IPS DF 4.7 (cell line): ENCODE measurements around the gene ACKR1.

Source experiments
- DNase-seq: peaks from one replicate; pipeline ENCODE4 v3.0.0-alpha.2; 2013; ENCODE audit warnings: low spot score; ENCODE audit errors: extremely low read depth

Gene ACKR1

DNA sequence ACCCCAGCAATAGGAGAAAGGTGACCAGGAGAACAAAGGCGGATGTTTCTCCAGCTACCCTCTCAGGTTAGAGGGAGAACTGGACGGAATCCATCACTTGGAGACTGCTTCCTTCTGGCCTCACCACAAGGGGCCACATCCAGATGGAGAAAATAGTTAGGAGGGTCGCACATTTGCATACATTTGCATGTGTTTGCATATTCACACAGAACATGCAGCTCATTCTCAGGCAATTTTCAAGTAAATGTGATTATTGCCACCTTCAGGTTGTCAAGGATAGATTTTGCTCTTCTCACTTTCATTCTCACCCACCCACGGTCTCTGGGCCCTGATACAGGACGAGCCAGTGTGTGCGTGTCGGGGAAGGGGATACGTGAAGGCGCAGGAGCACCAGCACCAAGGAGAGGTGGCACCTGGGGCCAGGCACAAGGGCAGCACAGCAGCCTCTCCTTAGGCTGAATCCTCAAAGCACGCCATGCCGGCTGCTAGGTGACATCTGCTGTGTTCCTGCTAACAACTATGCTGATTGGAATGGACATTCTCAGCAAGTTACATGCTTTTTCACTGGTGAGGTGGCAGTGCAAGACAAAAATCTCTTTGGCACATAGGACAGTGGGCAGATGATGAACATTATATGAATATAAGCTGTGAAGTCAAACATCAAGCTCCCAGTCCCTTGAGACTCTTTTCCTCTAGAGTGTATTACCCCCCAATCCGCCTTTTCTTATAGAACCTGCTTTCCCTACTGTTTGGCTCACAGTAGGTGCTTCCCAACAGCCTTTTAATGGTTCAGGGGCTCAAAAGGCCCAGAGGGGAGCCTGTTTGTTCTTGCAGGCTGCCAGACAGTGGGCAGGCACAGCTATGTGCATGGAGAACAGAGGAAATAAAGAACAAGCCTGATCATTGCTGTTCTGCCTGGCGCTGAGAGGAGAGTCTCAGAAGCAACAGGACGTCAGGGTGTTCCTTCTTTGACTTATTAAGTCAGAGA lies 14.3 kb downstream of the ACKR1 start:
- DNase-seq: no peak

DNA sequence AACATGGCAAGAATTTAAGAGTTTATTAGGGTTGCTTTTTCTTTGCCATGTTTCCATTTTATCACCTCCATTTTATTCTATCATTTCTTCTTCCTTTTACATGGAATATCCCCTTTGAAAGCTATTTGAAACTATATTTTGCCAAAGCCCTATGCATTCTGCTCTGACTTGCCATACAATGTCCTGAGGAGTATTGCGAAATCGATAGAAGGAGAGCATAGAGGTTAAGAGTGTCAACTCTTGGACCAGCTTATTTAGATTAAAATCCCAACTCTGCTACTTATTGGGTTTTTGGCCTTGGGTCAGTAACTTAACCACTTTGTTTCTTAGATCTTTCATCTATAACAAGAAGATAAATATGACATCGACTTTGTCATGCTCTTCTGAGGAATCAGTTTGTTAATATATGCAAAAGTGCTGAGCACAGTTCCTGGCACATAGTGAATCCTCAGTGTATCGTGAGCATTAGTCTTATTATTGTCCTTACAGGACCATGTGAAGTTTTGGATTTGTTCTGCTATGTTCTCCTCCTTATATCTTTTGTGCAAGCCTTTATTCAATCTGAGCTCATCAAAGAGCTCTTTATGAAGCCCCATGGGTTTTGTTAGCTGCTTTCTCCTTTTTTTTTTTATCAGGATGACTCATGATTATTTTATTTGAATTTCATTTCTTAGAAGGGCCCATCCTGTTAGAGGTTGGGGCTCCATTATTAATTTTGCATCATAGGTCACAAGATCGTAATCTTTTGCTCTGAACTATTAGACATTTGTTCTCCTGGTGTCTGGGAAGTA lies 17.6 kb downstream of the ACKR1 start:
- no peak for DNase-seq

DNA sequence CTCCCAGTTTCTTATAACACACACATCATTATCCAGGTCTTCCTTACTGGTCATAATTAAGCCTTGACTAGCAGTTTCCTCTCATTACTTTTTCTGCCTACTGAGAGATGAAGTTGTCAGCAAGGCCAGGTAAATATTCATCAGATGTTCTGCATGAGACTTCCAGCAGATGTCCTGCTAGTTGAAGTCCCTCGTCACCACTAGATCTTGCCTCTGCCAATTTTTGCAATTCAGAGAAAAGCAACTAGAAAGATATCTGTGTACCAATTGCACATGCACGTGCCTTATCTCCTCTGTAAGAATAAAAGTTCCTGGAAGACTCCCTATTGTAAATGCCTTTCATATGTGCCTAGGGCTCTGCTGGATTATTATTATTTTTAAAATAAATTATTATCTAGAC lies 18.3 kb downstream of the ACKR1 start:
- no peak for DNase-seq

DNA sequence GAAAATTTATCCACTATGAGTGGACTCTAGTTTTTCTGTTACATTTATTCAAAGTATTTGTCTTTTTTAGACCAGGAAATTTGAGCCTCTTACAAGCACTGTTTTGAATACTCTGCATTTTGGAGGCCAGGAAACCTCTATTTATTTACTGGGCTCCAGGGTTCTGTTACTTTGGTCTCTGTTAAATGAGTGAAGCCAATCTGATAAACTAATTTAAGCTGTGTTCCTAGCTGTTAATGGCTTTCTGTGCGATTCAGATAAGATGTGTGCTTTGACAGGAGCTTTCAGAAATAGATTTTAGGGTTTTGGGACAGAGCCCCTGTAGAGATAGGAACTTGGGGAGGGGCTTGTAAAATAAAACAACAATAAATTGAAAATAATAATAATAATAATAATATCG lies 23.9 kb downstream of the ACKR1 start:
- DNase-seq: no peak

DNA sequence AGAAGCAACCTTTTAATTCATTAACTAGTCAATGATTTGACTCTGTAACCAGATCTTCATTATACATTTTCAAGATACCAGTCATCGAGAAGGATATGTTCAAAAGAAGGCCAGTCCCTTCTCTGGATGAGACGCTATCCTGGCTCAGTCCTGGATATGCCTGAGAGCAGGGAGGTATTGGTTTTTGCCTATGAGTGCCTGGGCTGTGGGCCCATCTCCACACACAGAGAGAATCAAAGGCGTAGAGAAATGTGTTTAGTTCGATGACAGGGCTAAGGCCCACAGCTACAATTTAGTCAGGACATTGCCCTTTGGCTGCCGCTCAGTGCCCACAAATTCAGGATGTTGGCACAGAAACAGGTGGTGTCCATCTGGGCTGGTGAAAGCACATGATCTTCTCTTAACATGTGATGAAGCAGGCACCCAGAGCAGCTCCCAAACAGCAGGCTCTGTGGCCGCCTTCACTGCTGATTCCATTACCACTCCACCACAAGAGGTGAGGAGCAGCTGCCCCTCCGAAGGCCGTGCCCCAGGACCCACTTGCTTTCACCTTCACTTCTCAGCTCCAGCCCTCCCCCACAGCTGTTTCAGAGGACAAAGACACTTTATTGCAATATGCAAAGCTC lies 24.7 kb downstream of the ACKR1 start:
- DNase-seq: no peak

DNA sequence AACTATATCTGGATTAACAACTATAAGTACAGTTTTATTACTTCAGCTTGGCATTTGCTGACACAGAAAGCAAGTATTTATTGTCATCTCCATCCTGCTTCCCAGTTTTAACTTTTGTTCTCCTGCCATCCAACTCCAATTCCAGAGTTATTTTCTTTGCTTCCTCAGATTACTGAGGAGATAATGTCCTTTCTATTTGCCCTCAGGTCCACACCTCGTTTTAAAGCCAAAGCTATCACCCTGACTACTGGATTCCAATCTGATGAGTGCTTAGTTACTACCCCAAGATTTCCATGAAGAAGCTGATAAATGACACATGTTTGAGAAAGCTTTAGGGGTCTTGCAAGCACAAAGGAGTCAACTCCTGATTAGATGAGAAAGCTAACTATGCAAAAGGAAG lies 25.2 kb downstream of the ACKR1 start:
- no peak for DNase-seq

DNA sequence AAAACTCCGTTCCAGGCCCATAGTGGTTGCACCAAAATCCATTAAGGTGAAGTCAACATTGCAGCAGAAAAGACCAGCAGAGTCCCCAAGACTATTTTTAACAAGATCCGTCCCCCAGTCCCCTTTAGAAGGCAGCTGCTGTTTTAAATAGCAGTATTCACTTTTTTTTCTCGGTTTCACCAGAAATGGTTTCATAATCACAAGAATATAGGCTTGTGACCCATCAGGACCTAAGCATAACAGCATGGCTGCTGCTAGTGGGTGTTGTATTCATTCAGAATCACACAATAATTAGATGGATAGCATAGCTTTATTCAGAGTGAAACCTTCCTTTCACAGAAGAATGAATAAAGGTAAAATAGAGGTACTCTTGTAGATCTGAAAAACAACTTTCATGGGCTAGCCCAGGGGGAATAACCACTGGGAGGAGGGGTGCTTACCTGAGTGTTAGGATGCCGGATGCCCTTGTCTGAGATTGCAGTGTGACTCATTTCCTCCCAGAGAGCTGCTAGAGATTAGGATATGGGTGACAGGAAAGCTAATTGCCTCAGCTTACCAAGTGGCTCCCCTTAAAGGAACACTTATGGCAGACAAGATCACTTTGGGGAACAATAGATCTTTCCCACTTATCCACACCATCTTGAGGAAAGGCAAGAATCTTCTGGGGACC lies 35.0 kb downstream of the ACKR1 start:
- no peak for DNase-seq

DNA sequence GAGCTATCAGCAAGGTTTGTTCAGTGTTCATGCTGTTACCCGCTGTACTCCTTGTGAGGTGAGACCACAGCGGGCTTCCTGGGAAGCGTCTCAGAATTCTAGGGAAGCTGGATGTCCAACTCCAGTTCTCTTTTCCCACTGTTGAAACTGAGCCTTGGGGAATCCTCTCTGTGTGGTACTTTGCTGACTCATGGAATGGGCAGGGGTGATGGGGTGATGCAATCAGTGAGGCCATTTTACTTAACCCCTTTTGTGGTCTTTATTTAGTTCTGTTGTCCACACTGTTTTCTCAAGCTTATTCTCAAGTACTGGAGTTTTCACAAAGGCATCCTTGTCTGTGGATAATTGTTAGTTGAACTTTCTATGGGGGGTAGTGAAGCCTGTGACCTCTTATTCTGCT lies 42.6 kb downstream of the ACKR1 start:
- DNase-seq: no peak

DNA sequence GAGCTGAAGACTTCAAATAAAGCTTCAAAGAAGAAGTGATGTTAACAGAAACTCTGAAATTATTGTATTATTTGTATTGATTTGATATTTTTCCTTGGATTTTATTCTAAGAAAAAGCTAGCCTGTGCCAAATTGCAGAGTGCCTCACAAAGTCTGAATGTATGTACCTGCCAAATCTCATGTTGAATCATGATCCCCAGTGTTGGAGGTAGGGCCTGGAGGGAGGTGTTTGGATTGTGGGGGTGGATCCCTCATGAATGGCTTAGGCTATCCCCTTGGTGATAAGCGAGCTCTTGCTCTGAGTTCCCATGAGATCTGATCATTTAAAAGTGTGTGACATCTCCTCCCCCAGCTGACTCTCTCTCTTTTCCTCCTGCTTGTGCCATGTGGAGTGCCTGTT lies 43.6 kb downstream of the ACKR1 start:
- no peak for DNase-seq

DNA sequence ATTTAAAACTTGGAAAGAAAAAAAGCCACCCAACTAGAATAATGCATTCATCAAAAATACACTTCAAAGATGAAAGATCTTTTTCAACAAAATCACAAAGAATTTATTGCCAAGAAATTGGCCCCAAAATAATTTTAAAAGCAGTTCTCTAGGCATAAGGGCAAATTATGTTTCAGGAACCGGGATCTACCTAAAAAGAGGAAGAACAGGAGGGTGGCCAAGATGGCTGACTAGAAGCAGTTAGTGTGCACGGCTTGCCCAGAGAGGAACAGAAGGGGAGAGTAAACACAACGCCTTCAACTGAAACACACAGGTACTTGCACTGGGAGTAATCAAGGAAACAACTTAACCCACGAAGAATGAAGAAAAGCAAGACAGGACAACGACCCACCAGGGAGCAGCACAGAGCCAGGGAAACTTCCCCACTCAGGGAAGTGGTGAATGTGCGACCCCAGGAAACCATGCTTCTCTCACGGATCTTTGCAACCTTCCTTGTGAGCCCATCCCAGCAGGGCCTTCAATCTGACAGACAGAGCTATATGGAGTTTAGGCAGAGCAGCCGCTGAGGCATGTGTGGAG lies 46.1 kb downstream of the ACKR1 start:
- no peak for DNase-seq
